SU-DHL-6 (cell line): ENCODE results near the gene FAM186B.

Source experiments
- EZH2phosphoT487 ChIP-seq: fragments of 200-600 bp; sonication (generic), shearing (Covaris generic); conservative IDR thresholded peaks from 2 replicates; pipeline ENCODE4 v1.6.1; 2018; ENCODE audit warnings: mild to moderate bottlenecking, antibody characterized with exemption, low read length, moderate library complexity, mixed read lengths
- TF ChIP-seq, protein P1 (sequence below): fragments of 200-600 bp; sonication (generic); IDR thresholded peaks from one replicate; pipeline ENCODE4 v1.5.1; 2017; ENCODE audit warnings: antibody characterized with exemption, mild to moderate bottlenecking, low read length, moderate library complexity; ENCODE audit not compliant: insufficient read depth, poor library complexity, severe bottlenecking

DNA sequence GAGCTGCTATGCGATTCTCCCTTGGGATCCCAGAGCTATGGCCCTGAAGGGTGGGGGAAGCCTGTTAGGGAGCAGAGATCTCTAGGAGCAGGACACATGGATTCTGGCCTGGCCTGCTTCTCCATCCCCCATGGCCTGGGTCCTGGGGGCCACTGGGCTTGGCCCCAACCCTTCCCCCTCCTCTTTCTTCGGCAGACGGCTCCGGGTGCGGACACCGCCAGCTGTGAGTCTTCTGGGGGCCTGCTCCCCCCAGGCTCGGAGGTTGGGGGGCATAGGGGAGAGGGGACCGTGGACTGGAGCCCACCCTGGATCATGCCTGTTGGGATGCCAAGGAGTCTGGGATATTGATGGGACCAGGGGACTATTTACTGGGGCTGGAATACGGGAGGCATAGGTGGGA is 27.0 kb upstream of the FAM186B start:
- TF ChIP-seq, protein P1, sequence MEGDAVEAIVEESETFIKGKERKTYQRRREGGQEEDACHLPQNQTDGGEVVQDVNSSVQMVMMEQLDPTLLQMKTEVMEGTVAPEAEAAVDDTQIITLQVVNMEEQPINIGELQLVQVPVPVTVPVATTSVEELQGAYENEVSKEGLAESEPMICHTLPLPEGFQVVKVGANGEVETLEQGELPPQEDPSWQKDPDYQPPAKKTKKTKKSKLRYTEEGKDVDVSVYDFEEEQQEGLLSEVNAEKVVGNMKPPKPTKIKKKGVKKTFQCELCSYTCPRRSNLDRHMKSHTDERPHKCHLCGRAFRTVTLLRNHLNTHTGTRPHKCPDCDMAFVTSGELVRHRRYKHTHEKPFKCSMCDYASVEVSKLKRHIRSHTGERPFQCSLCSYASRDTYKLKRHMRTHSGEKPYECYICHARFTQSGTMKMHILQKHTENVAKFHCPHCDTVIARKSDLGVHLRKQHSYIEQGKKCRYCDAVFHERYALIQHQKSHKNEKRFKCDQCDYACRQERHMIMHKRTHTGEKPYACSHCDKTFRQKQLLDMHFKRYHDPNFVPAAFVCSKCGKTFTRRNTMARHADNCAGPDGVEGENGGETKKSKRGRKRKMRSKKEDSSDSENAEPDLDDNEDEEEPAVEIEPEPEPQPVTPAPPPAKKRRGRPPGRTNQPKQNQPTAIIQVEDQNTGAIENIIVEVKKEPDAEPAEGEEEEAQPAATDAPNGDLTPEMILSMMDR, result no peak
- TF ChIP-seq EZH2phosphoT487, result no peak
